HK-2 (cell line): ENCODE data around the gene SPOCD1.

ENCODE experiments used
- DNase-seq: peaks from one replicate; pipeline ENCODE4 v3.0.0-alpha.2; 2018; ENCODE audit not compliant: unreplicated experiment

Gene SPOCD1

GRCh38 chr1:31787261-31787660, 28.6 kb downstream of the SPOCD1 start:
- DNase-seq, result no peak

- DNase-seq, result no peak
Observed at GRCh38 chr1:31786366-31787060, 29.3 kb downstream of the SPOCD1 start.

DNA sequence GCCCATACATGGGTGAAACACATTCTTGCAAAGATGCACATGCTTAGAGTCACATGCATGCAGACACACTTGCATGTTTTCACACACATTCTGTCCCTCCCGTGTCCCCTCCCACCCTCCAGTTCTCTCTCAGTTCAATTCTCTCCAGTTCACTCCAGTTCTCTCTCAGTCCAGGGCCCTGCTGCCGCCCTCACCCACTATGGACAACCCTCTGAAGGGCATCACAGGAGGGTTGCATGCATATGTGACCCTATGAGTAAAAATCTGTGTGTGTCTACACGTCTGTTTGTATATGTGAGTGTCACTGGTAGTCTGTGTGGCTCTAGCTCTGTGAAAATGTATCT, 29.9 kb downstream of the SPOCD1 start:
- no peak for DNase-seq

- DNase-seq, result no peak
Observed at GRCh38 chr1:31785020-31785946, 30.5 kb downstream of the SPOCD1 start.

DNA sequence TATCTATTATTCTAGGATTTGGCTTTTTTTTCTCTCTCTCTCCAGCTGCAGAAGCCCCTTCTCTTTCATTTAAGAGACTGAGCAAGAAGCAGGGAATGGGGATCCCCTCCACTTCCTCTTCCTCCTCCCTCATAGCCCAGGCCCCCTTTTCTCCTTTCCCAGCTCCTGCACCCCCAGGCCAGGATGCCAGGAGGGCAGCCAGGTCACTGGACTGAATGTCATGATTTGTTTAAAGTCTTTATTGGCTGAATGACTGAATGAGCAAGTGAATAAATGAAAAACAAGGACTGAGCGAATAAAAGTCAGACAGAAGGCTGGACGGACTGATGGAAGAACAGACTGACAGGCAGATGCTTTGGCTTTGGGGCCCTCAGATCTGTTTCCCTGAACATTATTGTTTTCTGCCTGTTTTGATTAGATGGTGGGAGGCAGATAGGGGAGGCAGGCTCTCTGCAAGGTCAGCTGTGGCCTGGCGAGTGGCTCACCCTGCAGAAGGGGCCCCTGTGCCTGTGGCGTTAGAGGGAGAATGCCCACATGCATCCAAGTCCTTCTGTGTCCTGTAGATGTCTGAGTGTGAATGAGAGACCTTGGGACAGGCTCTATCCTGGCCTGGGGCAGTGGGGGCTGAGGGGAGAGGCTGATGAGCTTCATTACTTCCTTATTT, 31.3 kb downstream of the SPOCD1 start:
- no peak for DNase-seq

- DNase-seq, result no peak
Observed at GRCh38 chr1:31783846-31784245, 32.0 kb downstream of the SPOCD1 start.

DNA sequence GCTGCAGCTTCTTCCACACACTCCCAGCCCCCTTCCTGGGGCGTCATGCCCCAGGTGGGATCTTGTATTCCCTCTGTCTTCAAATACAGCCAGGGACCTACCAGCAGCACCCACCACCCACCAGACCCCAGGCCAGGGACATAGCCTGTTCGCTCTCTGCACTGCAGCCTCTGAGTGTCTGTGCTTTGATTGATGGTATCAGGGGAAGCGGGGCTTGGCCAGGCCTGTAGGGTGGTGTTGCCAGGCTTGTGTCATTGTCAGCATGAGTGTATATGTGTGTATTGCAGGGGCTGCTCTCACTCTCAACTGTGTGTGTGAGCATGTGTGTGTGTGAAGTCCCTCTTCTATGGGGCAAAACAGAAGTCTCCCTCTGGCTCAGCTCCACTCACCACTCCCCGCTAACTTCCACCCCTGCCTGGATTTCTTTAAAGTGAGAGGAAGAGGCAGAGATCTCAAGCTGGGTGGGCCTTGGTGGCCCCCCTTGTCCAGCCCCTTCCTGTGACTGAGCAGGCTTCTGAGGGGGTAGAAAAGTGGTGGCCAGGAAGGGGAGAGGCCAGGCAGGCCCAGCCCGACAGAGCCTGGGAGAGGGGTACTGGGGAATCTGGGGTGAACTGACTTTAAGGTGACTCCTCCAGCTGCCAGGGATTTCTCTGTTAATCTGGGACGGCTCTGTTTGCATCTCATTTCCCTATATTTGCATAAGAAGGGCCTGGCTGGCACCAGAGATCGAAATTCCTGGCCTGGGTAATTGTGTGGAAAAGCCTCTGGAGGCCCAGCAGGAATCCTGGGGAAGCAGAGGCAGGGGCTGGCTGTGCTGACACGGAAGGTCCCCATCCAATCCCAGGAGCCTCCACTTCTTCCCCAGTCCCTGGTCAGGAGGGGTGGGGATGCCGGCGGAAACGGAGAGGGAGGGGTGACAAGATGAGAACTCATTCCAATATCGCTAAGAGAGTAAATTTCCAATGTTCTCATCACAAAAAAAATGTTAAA, 33.1 kb downstream of the SPOCD1 start:
- DNase-seq, result no peak

GRCh38 chr1:31781756-31782371, 34.0 kb downstream of the SPOCD1 start:
- no peak for DNase-seq

DNA sequence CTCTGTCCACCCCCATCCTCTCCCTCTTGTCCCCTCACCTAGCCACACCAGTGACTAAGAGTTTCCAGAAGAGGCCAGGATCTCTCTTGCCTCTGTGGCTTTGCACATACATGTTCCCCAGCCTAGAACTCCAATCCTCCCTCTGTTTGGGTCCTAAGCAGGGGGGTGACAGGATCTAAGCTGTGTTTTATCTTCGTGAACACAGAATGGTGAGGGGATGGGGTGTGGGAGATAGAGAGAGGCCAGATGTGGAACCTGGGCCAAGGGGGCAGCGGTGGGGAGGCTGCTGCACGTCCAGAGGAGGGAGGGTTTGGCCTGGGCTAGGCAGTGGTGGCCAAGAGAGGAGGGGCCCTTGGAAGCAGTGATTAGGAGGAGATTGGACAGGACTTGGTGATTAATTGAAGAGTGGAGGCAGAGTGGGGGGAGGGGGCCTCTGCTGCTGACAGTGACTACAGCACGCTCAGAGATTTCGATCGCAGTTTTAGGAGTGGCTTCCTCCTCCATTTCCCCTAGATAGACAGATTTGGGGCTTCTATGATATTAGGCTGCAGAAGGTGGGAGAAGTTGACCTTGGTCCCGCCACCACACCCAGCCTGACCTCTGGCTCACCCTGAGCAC, 34.6 kb downstream of the SPOCD1 start:
- no peak for DNase-seq

DNA sequence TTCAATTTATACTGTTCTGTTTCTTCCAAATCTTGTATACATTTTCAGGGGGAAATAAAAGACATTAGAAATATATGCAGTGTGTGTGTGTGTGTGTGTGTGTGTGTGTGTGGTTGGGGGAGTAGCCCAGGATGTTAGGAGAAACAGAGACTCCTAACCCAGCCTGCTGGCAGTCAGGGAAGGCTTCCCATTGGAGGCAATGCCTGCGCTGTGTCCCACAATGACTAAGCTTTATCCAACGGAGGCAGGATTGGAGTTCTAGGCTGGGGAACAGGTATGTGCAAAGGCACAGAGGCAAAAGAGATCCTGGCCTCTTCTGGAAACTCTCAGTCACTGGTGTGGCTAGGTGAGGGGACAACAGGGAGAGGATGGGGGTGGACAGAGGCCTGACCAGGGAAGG, 35.2 kb downstream of the SPOCD1 start:
- DNase-seq, result no peak

- DNase-seq, result no peak
Observed at GRCh38 chr1:31779687-31780086, 36.1 kb downstream of the SPOCD1 start.

DNA sequence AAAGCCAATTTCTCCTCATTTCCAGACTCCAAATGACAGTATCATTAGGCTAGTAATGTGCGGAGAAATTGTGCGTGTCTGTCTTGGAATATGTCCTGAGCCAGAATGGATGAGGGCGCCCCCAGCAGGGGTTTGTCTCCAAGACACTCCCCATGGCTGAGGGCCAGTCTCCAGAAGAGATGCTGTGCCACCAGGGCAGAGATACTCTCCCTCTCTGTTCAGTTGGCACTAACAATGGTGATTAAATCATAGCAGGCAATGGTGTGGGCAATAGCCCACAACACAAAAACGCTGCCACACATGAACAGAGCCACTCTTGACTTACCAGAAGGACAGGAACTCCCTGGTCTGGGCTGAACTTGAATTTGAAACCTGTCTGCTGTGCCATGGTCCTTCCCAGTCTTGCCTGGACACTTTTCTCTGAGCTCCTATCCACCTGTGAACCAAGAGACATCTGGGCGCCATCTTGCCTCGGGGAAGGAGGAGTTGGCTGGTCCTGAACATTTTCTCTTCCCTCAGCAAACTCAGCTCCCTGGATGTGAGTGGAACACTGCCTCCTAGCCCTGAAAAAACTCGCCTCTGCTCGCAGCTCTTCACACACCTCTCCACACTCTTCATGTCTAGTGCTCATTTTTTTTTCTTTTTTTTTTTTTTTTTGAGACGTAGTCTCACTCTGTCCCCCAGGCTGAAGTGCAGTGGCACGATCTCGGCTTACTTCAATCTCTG, 36.9 kb downstream of the SPOCD1 start:
- DNase-seq, result no peak

DNA sequence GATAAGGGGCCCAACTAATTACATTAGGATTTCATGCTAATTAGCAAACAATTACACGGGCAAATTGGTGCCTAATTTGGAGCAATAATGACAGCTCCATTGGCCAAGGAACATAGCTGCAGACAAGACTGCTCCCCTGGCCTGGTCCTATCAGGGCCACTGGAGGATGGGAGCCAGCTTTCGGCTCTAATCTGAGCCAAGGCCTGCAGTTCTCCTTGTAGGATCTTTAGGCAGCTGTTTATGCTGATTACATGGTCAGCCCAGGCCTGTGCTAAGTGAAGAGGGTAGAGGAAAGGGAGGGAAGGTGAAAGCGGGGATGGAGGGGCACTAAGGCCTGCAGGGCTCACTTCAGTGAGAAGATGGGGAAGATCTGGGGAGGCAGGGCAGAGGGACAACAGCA, 39.3 kb downstream of the SPOCD1 start:
- no peak for DNase-seq

DNA sequence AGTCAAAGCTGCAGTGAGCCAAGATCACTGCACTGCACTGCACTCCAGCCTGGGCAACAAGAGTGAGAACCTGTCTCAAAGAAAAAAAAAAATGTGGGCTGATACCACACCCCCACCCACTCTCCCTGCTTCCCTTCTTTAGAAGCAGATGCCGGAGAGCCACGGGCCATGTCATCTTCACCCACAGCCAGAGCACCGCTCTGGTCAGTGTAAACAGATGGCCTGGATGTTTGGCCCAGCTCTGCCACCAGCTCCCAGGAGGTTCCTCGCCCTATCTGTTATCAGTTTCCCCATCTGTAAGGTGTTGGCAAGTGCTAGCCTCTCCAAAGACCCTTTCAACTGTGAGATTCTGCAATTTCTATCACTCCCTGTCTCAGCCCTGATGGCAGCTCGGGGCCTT, 39.8 kb downstream of the SPOCD1 start:
- DNase-seq, result no peak

GRCh38 chr1:31775210-31775999, 40.4 kb downstream of the SPOCD1 start:
- no peak for DNase-seq

DNA sequence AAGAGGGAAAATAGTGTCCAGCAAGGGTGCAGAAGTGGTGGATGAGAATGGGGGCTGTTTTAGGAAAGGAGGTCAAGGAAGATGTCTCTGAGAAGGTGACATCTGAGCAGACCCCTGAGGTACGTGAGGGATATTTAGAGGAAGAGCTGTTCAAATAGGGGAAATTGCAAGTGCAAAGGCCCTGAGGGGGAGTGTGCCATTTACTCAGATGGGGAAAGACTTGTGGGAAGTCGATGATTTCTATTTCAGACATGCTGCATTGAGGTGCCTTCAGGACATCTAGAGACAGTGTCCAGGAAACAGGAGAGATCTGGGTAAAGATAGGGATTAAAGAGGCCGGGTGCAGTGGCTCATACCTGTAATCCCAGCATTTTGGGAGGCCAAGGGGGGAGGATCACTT, 41.3 kb downstream of the SPOCD1 start:
- DNase-seq, result no peak

- DNase-seq, result no peak
Observed at GRCh38 chr1:31773861-31774260, 42.0 kb downstream of the SPOCD1 start.

DNA sequence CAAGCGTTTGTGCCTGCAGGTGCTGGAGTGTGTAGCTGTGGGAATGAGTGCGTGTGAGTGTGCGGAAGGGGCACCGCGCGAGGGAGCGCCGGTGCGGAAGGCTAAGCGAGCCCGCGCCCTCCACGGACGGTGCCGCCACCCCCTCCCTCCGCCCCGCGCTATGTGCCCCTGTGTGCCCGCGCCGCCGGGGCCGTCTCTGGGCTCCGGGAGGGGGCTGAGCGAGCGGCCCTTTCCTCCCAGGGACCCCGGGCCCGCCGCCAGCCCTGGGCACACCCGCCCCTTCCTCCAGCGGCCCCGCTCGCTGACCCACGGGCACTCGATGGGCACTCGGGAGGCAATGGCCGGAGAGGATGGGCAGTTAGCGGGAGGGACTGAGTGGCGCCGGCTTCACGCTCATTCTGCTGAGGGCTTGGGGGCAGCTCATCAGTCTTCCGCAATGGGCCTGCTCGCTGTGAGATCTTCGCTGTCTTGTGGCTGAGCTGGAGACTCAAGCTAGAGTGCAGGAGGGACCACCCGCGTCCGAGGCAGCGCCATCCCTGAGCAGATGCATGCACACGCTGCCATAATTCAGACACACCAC, 43.1 kb downstream of the SPOCD1 start:
- no peak for DNase-seq
